Measurements from ENCODE around the gene DOCK6.

DNA sequence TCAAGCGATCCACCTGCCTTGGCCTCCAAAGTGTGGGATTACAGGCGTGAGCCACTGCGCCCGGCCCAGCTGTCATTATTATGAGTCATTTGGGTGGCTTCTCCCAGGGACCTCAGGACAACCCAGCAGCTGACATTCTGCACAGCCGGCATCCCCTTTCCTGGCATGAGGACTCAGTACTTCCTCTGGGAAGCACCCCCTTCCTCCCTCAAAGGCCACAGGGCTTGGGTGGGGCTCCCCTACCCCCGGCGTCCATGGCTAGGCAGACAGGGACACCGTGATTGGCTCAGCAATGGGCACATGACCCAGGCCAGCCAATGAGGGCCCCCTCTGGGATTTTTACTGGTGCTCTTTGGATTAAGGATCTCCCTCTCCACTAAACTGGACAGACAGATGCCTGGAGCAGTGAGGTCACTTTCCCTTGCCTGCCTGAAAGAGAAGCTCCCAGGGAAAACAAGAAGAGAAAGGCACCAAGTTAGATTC lies 71.0 kb downstream of the DOCK6 start:
- TF ChIP-seq, protein P1, sequence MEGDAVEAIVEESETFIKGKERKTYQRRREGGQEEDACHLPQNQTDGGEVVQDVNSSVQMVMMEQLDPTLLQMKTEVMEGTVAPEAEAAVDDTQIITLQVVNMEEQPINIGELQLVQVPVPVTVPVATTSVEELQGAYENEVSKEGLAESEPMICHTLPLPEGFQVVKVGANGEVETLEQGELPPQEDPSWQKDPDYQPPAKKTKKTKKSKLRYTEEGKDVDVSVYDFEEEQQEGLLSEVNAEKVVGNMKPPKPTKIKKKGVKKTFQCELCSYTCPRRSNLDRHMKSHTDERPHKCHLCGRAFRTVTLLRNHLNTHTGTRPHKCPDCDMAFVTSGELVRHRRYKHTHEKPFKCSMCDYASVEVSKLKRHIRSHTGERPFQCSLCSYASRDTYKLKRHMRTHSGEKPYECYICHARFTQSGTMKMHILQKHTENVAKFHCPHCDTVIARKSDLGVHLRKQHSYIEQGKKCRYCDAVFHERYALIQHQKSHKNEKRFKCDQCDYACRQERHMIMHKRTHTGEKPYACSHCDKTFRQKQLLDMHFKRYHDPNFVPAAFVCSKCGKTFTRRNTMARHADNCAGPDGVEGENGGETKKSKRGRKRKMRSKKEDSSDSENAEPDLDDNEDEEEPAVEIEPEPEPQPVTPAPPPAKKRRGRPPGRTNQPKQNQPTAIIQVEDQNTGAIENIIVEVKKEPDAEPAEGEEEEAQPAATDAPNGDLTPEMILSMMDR (IDR thresholded peaks at IDR 0.05; ENCODE audit: low read length): no peak
- TF ChIP-seq EZH2phosphoT487 (IDR thresholded peaks at IDR 0.05; ENCODE audit: low read length): no peak
- no peak for TF ChIP-seq EZH2 (optimal IDR thresholded peaks at IDR 0.05; ENCODE audit: low read depth, low read length)

Measured in MM.1S (cell line).